HUES6 (cell line): ENCODE data around the gene FRMD4A.

Source experiments
- H3K27ac ChIP-seq: 2 replicates; pipeline ENCODE4 v1.7.0; 2013; ENCODE audit warnings: low read depth, mild to moderate bottlenecking, low read length, inconsistent platforms
- H3K27me3 ChIP-seq: 2 replicates; pipeline ENCODE4 v1.6.1; 2013; ENCODE audit warnings: low read length; ENCODE audit not compliant: control insufficient read depth, insufficient read depth
- H3K36me3 ChIP-seq: 2 replicates; pipeline ENCODE4 v1.6.1; 2013; ENCODE audit warnings: low read length; ENCODE audit not compliant: control insufficient read depth, insufficient read depth
- H3K4me1 ChIP-seq: 2 replicates; pipeline ENCODE4 v1.6.1; 2013; ENCODE audit warnings: low read length; ENCODE audit not compliant: control insufficient read depth, insufficient read depth
- H3K4me3 ChIP-seq: 2 replicates; pipeline ENCODE4 v1.5.1; 2013; ENCODE audit warnings: low read depth, low read length
- H3K9ac ChIP-seq: one replicate; pipeline ENCODE4 v1.6.1; 2013; ENCODE audit warnings: mild to moderate bottlenecking, low read length
- H3K9me3 ChIP-seq: 2 replicates; pipeline ENCODE4 v1.6.1; 2013; ENCODE audit warnings: low read depth, low read length; ENCODE audit not compliant: control insufficient read depth, insufficient read depth

The FRMD4A gene

DNA sequence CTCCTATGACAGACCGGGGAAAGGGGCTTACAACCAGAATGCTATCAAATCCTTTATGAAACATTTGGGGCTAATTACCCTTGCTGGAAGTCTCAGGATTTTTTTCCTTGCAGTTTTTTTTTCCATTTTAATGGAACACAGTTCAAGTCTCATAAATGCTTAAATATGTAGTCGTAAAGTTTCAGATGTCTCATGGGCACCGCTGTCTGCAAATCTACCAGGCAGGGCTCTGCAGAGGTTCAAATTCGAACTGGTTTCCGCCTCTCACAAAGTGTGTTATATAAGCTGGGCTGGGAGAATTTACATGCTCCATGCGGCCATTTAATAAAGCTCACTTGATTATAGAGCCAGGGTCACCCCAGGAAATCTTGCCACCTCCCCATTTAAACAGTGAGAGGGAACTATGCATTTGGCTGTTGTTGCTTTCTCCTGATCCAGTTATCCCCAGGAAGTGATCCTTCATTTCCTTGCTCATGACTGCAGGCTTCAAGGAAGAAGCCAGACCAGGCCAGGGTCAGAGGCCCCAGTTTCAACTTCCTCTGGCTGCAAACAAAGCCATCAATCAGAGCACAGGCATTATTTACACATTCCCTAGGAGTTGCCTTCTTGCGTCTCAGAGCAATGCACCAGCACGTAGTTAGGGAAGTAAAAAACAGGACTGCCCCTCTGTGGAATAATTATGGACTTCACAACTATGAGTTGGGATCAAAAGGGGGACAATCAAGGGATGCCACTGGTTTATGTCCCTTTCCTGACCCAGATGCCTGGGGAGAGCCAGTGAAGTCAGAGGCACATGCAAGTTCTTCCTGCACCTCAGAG is 385.1 kb downstream of the FRMD4A start:
- H3K4me3 ChIP-seq, result no peak overlapping the region
- H3K27ac ChIP-seq, result no peak overlapping the region
- no peaks in the 10 kb centered on the region for H3K27me3 ChIP-seq
- H3K36me3 ChIP-seq, result no peaks in the 10 kb centered on the region
- peaks cover 21% of the 10 kb centered on the region for H3K4me1 ChIP-seq
- H3K9me3 ChIP-seq, result 0 out of 2 replicates have a peak, but pooled peaks cover 3% of the 10 kb centered on the region
- no peak overlapping the region for H3K9ac ChIP-seq

DNA sequence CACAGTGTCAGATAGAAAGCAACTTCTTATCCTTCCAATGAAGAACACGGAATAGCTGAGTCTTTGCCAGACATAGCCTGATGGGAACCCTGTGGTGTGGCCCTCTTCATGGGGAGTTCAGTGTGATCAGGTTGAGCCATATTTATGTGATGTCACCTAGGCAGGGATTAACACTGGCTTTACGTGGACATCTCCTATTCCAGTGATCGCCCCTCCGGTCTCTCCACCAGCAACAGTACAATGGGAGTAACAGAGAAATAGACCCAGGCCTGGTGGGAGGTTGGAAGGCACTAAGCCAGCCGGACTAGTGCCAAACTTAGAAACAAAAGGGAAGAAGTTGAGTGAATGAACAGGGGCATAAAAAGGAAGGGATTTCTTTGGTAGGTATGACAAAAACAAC is 385.9 kb downstream of the FRMD4A start:
- Histone ChIP-seq H3K9ac (no peak overlapping the region), H3K36me3 (no peaks in the 10 kb centered on the region), H3K9me3 (no peaks in the 10 kb centered on the region)

DNA sequence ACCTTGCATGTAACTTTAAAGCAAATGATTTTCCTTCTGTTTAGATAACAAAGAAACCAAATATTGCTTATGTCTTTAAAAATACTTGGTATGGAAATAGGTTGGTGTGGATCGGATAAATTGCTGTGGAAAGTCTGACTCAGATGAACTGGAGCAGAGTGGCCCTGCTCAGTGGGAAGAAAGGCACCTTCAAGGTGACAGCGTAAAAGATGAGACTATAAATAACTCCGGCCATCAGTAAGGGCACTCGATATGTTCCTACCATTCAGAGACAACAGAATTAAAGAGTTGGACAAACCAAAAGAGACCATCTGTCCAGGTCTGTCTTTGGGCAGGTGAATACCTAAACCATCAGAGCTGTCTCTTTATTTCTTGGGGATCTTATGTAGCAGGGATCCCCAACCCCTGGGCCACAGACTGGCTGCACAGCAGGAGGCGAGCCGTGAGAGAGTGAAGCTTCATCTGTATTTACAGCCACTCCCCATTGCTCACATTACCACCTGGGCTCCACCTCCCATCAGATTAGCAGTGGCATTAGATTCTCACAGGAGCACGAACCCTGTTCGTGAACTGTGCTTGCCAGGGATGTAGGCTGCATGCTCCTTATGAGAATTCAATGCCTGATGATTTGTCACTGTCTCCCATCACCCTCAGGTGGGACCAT is 386.9 kb downstream of the FRMD4A start:
- Histone ChIP-seq H3K36me3 (no peaks in the 10 kb centered on the region), H3K27ac (no peak overlapping the region), H3K9me3 (no peaks in the 10 kb centered on the region), H3K27me3 (no peaks in the 10 kb centered on the region), H3K4me3 (no peak overlapping the region), H3K9ac (no peak overlapping the region), H3K4me1 (peaks cover 21% of the 10 kb centered on the region)

More for the DNA sequence above, 385.9 kb downstream of the FRMD4A start:
- H3K27ac ChIP-seq, result no peak overlapping the region
- no peak overlapping the region for H3K4me3 ChIP-seq
- peaks cover 21% of the 10 kb centered on the region for H3K4me1 ChIP-seq
- no peaks in the 10 kb centered on the region for H3K27me3 ChIP-seq

DNA sequence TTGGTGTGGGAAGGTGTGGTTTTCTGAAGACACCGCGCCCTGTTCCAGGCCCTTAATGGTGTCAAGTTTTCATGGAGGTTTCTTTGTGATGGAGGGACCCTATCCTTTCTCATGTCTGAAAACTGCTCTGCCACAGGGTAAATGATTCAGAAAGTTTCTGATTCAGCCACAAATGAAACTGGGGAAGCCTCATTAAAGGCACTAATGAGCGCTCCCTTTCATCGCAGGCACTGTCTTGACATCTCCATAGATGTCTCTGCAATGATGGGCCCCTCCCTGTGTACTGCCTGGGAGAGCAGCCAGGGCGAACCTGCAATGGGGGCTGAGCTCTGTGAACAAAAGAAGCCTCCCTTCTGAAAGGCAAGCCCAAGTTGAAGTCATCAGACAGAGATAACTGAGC is 388.7 kb downstream of the FRMD4A start:
- Histone ChIP-seq H3K36me3 (no peaks in the 10 kb centered on the region), H3K27me3 (no peaks in the 10 kb centered on the region), H3K9me3 (no peaks in the 10 kb centered on the region), H3K4me3 (no peak overlapping the region), H3K4me1 (peaks cover 21% of the 10 kb centered on the region), H3K9ac (no peak overlapping the region), H3K27ac (no peak overlapping the region)

DNA sequence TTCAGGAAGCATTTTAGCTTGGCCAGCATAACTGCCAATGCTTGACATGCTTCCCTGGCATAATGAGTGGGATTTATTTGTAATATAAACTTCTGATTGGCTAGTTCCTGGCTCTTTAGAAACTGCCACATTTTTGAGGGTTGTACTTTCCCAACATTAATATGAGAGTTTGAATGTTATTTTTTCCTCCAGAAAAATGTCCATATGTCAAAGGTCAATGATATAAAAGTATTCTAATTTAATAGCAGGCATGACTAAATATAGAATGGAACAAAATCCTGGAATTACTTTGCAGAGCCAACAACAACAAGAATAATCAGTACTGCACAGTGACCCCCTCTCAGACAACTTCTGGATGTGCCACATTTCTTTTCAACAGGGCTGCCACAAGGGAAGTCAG is 391.3 kb downstream of the FRMD4A start:
- Histone ChIP-seq H3K27me3 (no peaks in the 10 kb centered on the region; the same call in 1 of the 2 replicates), H3K36me3 (no peaks in the 10 kb centered on the region), H3K27ac (no peak overlapping the region), H3K9me3 (peaks cover 4% of the 10 kb centered on the region; the same call in 1 of the 2 replicates), H3K4me1 (peaks cover 7% of the 10 kb centered on the region; the same call in 1 of the 2 replicates), H3K4me3 (no peak overlapping the region), H3K9ac (no peak overlapping the region)

DNA sequence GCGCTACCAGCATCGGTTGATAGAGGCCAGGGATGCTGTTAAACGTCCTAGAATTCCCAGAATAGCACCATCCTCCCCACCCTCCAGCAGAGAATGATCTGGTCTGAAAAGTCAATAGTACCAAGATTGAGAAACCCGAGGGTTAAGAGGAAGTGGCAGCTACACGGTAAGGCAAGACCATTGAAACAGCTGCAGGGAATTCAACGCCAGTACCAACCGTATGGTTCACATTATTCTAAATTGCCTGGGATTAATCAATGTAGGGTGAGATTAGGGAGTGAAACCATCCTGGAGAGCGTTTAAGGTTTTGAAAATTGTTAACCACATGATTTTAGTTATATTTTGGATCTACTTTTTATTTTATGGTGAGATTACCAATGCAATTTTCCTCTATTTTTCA is 391.8 kb downstream of the FRMD4A start:
- no peaks in the 10 kb centered on the region; the same call in 1 of the 2 replicates for H3K27me3 ChIP-seq
- peaks cover 4% of the 10 kb centered on the region; the same call in 1 of the 2 replicates for H3K9me3 ChIP-seq
- no peak overlapping the region for H3K4me3 ChIP-seq
- H3K36me3 ChIP-seq, result no peaks in the 10 kb centered on the region
- peaks cover 4% of the 10 kb centered on the region; the same call in 1 of the 2 replicates for H3K4me1 ChIP-seq
- H3K9ac ChIP-seq, result no peak overlapping the region
- no peak overlapping the region for H3K27ac ChIP-seq

DNA sequence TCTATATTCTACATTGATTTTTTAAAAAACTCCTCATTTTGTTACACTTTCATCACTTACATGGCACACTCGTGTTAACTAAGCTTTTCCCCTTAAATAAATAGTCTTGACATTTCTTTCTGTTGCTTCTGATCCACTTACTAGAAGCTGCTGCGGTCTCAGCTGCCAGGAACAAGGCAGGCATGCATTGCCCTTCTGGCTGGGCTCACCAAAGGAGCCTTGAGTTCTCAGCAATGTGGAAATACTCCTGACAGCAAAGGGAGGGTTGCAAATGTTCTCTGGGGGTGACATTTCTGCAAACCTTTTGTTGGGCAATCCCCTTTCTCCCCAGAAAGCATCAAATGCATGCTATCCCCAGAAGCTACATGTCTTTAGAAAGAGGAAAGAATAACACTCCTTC is 393.9 kb downstream of the FRMD4A start:
- Histone ChIP-seq H3K36me3 (no peaks in the 10 kb centered on the region), H3K4me1 (no peaks in the 10 kb centered on the region), H3K4me3 (no peak overlapping the region), H3K9ac (no peak overlapping the region), H3K27me3 (no peaks in the 10 kb centered on the region; the same call in 1 of the 2 replicates), H3K9me3 (peaks cover 4% of the 10 kb centered on the region; the same call in 1 of the 2 replicates), H3K27ac (no peak overlapping the region)

DNA sequence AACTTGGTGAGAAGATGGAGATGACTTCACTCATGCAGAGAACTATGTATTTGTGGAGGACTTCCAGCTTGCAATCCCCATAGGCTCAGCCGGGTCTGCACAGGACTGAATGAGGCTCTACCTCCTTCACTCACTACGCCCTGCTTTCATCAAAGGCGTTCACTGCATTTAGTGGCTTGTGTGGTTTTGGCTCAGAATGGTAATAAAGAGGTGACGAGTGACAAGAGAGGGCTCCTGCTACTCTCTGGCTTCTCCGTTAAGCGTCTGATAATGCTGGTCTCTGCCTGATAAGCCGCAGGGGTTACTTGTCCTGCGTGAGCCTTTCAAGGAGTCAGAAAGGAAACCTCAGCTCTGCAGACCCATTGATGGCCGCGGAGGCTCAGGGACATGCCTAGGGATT is 400.6 kb downstream of the FRMD4A start:
- Histone ChIP-seq H3K27me3 (no peaks in the 10 kb centered on the region), H3K9me3 (peaks cover 3% of the 10 kb centered on the region; the same call in 1 of the 2 replicates), H3K36me3 (no peaks in the 10 kb centered on the region), H3K4me1 (peaks cover 5% of the 10 kb centered on the region; the same call in 1 of the 2 replicates), H3K9ac (no peak overlapping the region), H3K27ac (no peak overlapping the region), H3K4me3 (no peak overlapping the region)

DNA sequence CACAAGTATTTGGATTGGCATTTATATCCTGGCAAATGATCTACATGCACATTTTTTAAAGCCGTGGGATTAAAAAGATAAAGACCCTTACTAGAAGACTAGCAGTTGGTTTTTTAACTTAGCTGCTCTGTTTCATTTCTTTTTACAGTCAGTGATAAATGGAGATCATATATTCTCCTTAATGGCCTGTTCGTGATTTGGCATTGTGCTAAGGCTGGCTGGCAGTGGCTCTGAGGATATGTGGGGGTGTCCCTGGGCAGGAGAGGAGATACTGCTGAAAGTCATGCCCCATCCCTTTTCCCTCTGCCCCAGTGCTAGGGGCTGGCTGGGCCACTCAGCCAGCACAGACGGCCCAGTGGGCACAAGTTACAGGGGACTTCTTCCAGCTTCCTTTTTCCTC is 402.3 kb downstream of the FRMD4A start:
- no peaks in the 10 kb centered on the region for H3K9me3 ChIP-seq
- H3K9ac ChIP-seq, result no peak overlapping the region
- H3K36me3 ChIP-seq, result no peaks in the 10 kb centered on the region
- H3K27ac ChIP-seq, result no peak overlapping the region
- peaks cover 5% of the 10 kb centered on the region; the same call in 1 of the 2 replicates for H3K4me1 ChIP-seq
- no peak overlapping the region for H3K4me3 ChIP-seq
- no peaks in the 10 kb centered on the region for H3K27me3 ChIP-seq

DNA sequence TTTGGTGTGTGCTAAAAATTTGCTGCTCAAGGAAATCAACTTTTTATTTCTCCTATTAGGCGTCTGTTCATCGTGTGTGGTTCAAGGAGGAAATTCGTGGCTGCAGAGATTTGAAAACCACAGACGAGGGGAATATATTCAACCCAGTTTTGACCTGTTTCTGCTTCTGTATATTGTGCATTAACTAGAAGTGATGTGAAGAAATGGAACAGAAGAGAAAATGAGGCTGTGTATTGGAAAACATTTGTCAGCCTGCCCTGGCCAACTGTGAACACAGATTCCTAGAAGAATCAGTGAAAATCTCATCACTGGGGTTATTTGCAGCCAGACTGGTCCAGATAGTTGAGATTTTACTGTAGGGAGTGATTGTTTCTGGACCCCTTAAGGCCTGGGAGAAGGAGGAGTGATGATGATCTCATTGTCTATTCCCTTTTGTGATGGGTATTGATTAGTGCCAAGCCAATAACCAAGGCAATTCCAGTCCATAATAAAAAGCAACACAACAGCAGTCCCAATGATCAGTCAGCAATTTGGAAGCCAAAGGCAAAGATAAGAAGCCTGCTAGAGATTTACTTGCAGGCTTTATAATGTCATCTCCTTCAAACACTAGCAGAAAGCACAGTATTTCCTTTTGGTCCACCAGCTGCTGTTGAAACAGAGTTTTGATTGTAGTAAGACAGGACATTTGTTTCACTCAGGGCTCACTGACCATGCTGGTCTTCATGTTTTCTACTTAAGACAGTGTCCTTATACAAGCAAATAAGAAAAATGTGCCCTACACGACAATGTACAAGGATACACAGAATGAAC is 404.5 kb downstream of the FRMD4A start:
- Histone ChIP-seq H3K27ac (no peak overlapping the region), H3K4me3 (no peak overlapping the region), H3K4me1 (peaks cover 5% of the 10 kb centered on the region; the same call in 1 of the 2 replicates), H3K36me3 (no peaks in the 10 kb centered on the region), H3K27me3 (no peaks in the 10 kb centered on the region), H3K9ac (no peak overlapping the region), H3K9me3 (no peaks in the 10 kb centered on the region)
